Smooth muscle cell (in vitro differentiated cells): Measurements from ENCODE around the gene IKZF1. TPM values are rescaled to one million over a fixed set of nuclear protein-coding genes. Genes with fewer than 3 reads are reported as not detected.

ENCODE experiments used
- DNase-seq: peaks from one replicate; lab custom pipeline; 2025; ENCODE audit not compliant: unreplicated experiment; lab: John Stamatoyannopoulos, UW
- H2AFZ ChIP-seq: fragments of 200-600 bp; sonication (generic); 2 replicates; pipeline ENCODE4 v1.6.0; 2016; ENCODE audit warnings: antibody characterized with exemption, low read depth, mild to moderate bottlenecking
- H3F3A ChIP-seq: fragments of 200-600 bp; sonication (generic); 2 replicates; pipeline ENCODE4 v1.6.0; 2017; ENCODE audit warnings: antibody characterized with exemption, low read depth
- H3K27ac ChIP-seq: fragments of 200-600 bp; sonication (generic); 2 replicates; pipeline ENCODE4 v1.5.1; 2016; ENCODE audit warnings: low read depth, mild to moderate bottlenecking
- H3K27me3 ChIP-seq: fragments of 200-600 bp; sonication (generic); 2 replicates; pipeline ENCODE4 v1.6.1; 2016; ENCODE audit warnings: low read depth, mild to moderate bottlenecking
- H3K36me3 ChIP-seq: fragments of 200-600 bp; sonication (generic); 2 replicates; pipeline ENCODE4 v1.5.1; 2016; ENCODE audit warnings: low read depth
- H3K4me1 ChIP-seq: fragments of 200-600 bp; sonication (generic); 2 replicates; pipeline ENCODE4 v1.5.1; 2016; ENCODE audit warnings: low read depth
- H3K4me2 ChIP-seq: fragments of 200-600 bp; sonication (generic); 2 replicates; pipeline ENCODE4 v1.6.0; 2016; ENCODE audit warnings: mild to moderate bottlenecking
- H3K4me3 ChIP-seq: fragments of 200-600 bp; sonication (generic); 2 replicates; pipeline ENCODE4 v1.5.1; 2016; ENCODE audit warnings: mild to moderate bottlenecking
- H3K79me2 ChIP-seq: fragments of 200-600 bp; sonication (generic); 2 replicates; pipeline ENCODE4 v1.6.0; 2016; ENCODE audit warnings: low read depth, mild to moderate bottlenecking
- H3K9ac ChIP-seq: fragments of 200-600 bp; sonication (generic); 2 replicates; pipeline ENCODE4 v1.6.0; 2016; ENCODE audit warnings: low read depth
- H3K9me3 ChIP-seq: fragments of 200-600 bp; sonication (generic); replicated peaks from 2 replicates; pipeline ENCODE4 v1.5.1; 2016; ENCODE audit warnings: low read depth
- H4K20me1 ChIP-seq: fragments of 200-600 bp; sonication (generic); 2 replicates; pipeline ENCODE4 v1.6.0; 2016; ENCODE audit warnings: low read depth
- CTCF ChIP-seq: fragments of 200-600 bp; sonication (generic); IDR thresholded peaks from 2 replicates; pipeline ENCODE4 v1.5.1; 2017; ENCODE audit warnings: borderline replicate concordance, mild to moderate bottlenecking, antibody characterized with exemption; ENCODE audit not compliant: insufficient read depth, poor library complexity, severe bottlenecking
- WGBS: methylation state at CpG from one replicate; pipeline ENCODE4 v1.1.7; 2016; ENCODE audit warnings: low lambda C conversion rate; 5-methylcytosine and 5-hydroxymethylcytosine counted together
- polyA plus RNA-seq: library from polyadenylated mRNA; unstranded; fragments of >200 nt; fragmentation: Nextera tagmentation; extraction: Ambion mirVana; gene quantifications from 2 replicates; pipeline ENCODE4 v1.2.1, GENCODE V29; 2016
- total RNA-seq: library from RNA; depleted of rRNA; stranded (reverse); fragments of >200 nt; gene quantifications from 2 replicates; pipeline ENCODE4 v1.2.3, GENCODE V29; 2014

IKZF1 gene
- total and polyA plus RNA-seq, 2 experiments from 2014 or later: not detected

GRCh38 chr7:50372923-50373322 lies 68.4 kb downstream of the IKZF1 start:
- H3F3A ChIP-seq: no peaks in the 10 kb centered on the region

GRCh38 chr7:50376056-50376820 lies 71.7 kb downstream of the IKZF1 start:
- H3K9ac ChIP-seq: no peak overlapping the region
- TF ChIP-seq CTCF: no peak
- H3K4me1 ChIP-seq: no peaks in the 10 kb centered on the region
- H3K4me2 ChIP-seq: no peak overlapping the region
- H3K27ac ChIP-seq: no peak overlapping the region
- H3F3A ChIP-seq: no peaks in the 10 kb centered on the region
- no peak overlapping the region for H2AFZ ChIP-seq
- no peaks in the 10 kb centered on the region for H4K20me1 ChIP-seq
- no peak for DNase-seq
- no peaks in the 10 kb centered on the region for H3K79me2 ChIP-seq
- no peak overlapping the region for H3K4me3 ChIP-seq
- H3K9me3 ChIP-seq: no peaks in the 10 kb centered on the region
- WGBS: 95% methylated on average over 15 of the region's 15 CpGs
- no peaks in the 10 kb centered on the region for H3K36me3 ChIP-seq
- H3K27me3 ChIP-seq: peaks cover 53% of the 10 kb centered on the region

More at GRCh38 chr7:50372923-50373322, 68.4 kb downstream of the IKZF1 start:
- Histone ChIP-seq H3K4me1 (no peaks in the 10 kb centered on the region), H3K79me2 (no peaks in the 10 kb centered on the region), H4K20me1 (no peaks in the 10 kb centered on the region), H3K4me2 (no peak overlapping the region), H3K9ac (no peak overlapping the region), H3K4me3 (no peak overlapping the region), H3K9me3 (no peaks in the 10 kb centered on the region), H3K36me3 (no peaks in the 10 kb centered on the region), H2AFZ (no peak overlapping the region), H3K27ac (no peak overlapping the region), H3K27me3 (peaks cover 31% of the 10 kb centered on the region)
- TF ChIP-seq CTCF: no peak
- no peak for DNase-seq
- 86% methylated on average over 4 of the region's 4 CpGs for WGBS

GRCh38 chr7:50377356-50377755 lies 72.8 kb downstream of the IKZF1 start:
- Histone ChIP-seq H3K79me2 (no peaks in the 10 kb centered on the region), H2AFZ (no peak overlapping the region), H3K9ac (no peak overlapping the region), H3K4me1 (no peaks in the 10 kb centered on the region), H3K9me3 (no peaks in the 10 kb centered on the region), H3K4me3 (no peak overlapping the region), H3K27ac (no peak overlapping the region), H4K20me1 (no peaks in the 10 kb centered on the region), H3F3A (no peaks in the 10 kb centered on the region), H3K27me3 (peaks cover 57% of the 10 kb centered on the region), H3K36me3 (no peaks in the 10 kb centered on the region), H3K4me2 (no peak overlapping the region)
- TF ChIP-seq CTCF: no peak
- DNase-seq: no peak
- WGBS: 96% methylated on average over 9 of the region's 9 CpGs

- 27% methylated on average over 10 of the region's 10 CpGs for WGBS
- no peak overlapping the region for H3K27ac ChIP-seq
- H3K9me3 ChIP-seq: no peaks in the 10 kb centered on the region
- no peaks in the 10 kb centered on the region for H3K79me2 ChIP-seq
- no peaks in the 10 kb centered on the region for H3F3A ChIP-seq
- peak overlapping the region; percentile 51 for H3K4me2 ChIP-seq
- no peaks in the 10 kb centered on the region for H3K4me1 ChIP-seq
- no peak for DNase-seq
- no peak overlapping the region for H2AFZ ChIP-seq
- peaks cover 71% of the 10 kb centered on the region for H3K27me3 ChIP-seq
- no peaks in the 10 kb centered on the region for H4K20me1 ChIP-seq
- H3K4me3 ChIP-seq: peak overlapping the region; percentile 13
- no peak for TF ChIP-seq CTCF
- H3K9ac ChIP-seq: no peak overlapping the region
- no peaks in the 10 kb centered on the region for H3K36me3 ChIP-seq
Measured at GRCh38 chr7:50379082-50379481, 74.6 kb downstream of the IKZF1 start.
